Kidney (tissue), 14 donors: ENCODE results near the gene NKX2-4. TPM values are rescaled to one million over a fixed set of nuclear protein-coding genes. Genes with fewer than 3 reads are reported as not detected.
A peak's percentile ranks its signal among the peaks of the same experiment; 100 is the strongest.

ENCODE experiments used
- DNase-seq, 5 donors: peaks; one replicate each; pipeline ENCODE4 v3.0.0-alpha.2; 2013 to 2020
- FAIRE-seq: peaks from 2 replicates; lab custom pipeline; 2012; peaks lifted over from hg19 to GRCh38; lab: Jason Lieb, UNC
- H3K27ac ChIP-seq, 2 donors: one replicate each; pipeline ENCODE4 v1.7.0; 2013; ENCODE audit warnings: low read depth in 2 of 2, low read length in 2 of 2, inconsistent platforms in 1 of 2
- H3K27me3 ChIP-seq: one replicate; pipeline ENCODE4 v1.7.1; 2013; ENCODE audit warnings: low read length, inconsistent platforms; ENCODE audit not compliant: control insufficient read depth, insufficient read depth
- H3K36me3 ChIP-seq, 3 donors: one replicate each; pipeline versions ENCODE4 v1.7.0 to v1.7.1; 2013; ENCODE audit warnings: low read length in 3 of 3, control low read depth in 1 of 3, inconsistent platforms in 1 of 3; ENCODE audit not compliant: insufficient read depth in 3 of 3, control insufficient read depth in 2 of 3
- H3K4me1 ChIP-seq, 3 donors: one replicate each; pipeline versions ENCODE4 v1.7.0 to v1.7.1; 2013; ENCODE audit warnings: low read length in 3 of 3, inconsistent platforms in 1 of 3, low read depth in 1 of 3; ENCODE audit not compliant: control insufficient read depth in 2 of 3, insufficient read depth in 2 of 3
- H3K4me3 ChIP-seq, 3 donors: one replicate each; pipeline versions ENCODE4 v1.7.0 to v1.8.1; 2013; ENCODE audit warnings: low read length in 3 of 3, control low read depth in 1 of 3, inconsistent platforms in 1 of 3
- H3K9ac ChIP-seq, 3 donors: one replicate each; pipeline versions ENCODE4 v1.7.0 to v1.7.1; 2013; ENCODE audit warnings: low read length in 3 of 3, control low read depth in 1 of 3, inconsistent platforms in 1 of 3
- H3K9me3 ChIP-seq, 3 donors: one replicate each; pipeline versions ENCODE4 v1.7.0 to v1.7.1; 2013; ENCODE audit warnings: low read length in 3 of 3, control low read depth in 1 of 3, inconsistent platforms in 1 of 3; ENCODE audit not compliant: control insufficient read depth in 2 of 3, insufficient read depth in 1 of 3
- CTCF ChIP-seq: IDR thresholded peaks from 3 replicates; pipeline ENCODE4 v1.5.1; 2012; ENCODE audit warnings: mild to moderate bottlenecking, moderate library complexity, borderline replicate concordance; ENCODE audit not compliant: insufficient read depth; ENCODE audit errors: extremely low read depth
- intact Hi-C: fragments of 100-400 bp; cut with DNase I; formaldehyde crosslinking; loops from one replicate; pipeline ENCODE4 v1.11.1; 2022
- polyA plus RNA-seq: library from polyadenylated mRNA; stranded (reverse); fragments of 350-450 nt; fragmentation: Illumina TruSeq; extraction: RNeasy Lipid Tissue Mini Kit (QIAGEN cat#74804); gene quantifications from one replicate; pipeline ENCODE4 v1.2.3, GENCODE V29; 2014; ENCODE audit warnings: low read depth, low replicate concordance; ENCODE audit not compliant: insufficient read depth
- total RNA-seq: library from RNA; stranded (reverse); fragmentation: NEBNext Ultra II Directional; extraction: Animal tissue kit (Norgen Biotek cat#: 25700); gene quantifications from one replicate; pipeline ENCODE4 v1.2.1, GENCODE V29; 2021
- donor health status: control.
- donor health status: control.
- donor health status: control.
- donor health status: control.
- donor health status: control.
- donor health status: DM: yes; HTN: yes; CAD: no.
- donor health status: Normal renal cell carcinoma (clear cell type).

The NKX2-4 gene
- total and polyA plus RNA-seq, 2 donors from 2014 or later: not detected

GRCh38 chr20:21391972-21392352, 5.4 kb downstream of the NKX2-4 start:
- intact Hi-C loops: no loop called here
- no peak overlapping the region for H3K9ac ChIP-seq
- no peak overlapping the region for H3K4me3 ChIP-seq
- TF ChIP-seq CTCF: no peak
- no peaks in the 10 kb centered on the region for H3K4me1 ChIP-seq
- H3K27me3 ChIP-seq: peaks cover 46% of the 10 kb centered on the region
- H3K27ac ChIP-seq: no peak overlapping the region
- H3K36me3 ChIP-seq: peaks cover 0 to 5% (median under 1%) of the 10 kb centered on the region in 3 donors
- peaks cover 0 to 4% (median 0%) of the 10 kb centered on the region in 3 donors for H3K9me3 ChIP-seq
- DNase-seq (peak in 1 of 5 donors; percentile 59), FAIRE-seq (no peak)

DNA sequence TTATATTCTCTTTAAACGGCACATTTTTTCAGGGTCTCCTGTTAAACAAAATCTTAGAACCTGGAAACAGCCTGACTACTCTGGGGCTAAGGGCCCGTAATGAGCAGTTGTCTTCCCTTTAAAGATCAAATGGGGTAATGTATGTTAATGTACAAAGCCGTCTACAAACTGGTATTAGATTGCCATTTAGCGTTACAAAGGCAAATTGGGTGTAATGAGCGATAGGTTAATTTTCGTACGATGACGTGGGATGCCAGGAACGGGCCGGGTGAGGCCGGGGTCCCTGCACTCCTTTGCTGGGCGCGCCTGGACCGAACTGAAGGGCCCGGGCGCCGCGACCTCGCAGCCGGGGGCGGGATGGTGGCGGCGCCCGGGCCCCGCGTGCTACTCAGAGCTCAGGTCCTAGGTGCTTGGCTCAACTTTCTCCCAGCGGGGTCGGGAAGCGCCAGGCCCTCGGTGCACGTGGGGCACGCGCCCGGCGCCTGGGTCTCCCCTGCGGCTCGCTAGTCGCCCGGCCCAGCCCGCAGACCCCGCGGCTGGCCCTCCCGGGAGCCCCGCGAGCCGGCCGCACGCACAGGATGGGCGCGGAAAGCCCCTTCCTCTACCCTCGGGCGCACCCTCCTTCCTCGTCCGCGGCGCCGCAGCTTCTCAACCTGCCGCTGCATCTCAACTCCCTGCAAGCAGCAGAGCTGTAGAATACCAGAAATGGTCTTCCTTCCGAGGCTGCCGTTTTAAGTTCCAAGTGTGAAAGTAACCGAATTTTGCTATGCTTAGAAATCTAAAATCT, 5.9 kb downstream of the NKX2-4 start:
- intact Hi-C loops: no loop called here
- Histone ChIP-seq H3K4me3 (no peak overlapping the region), H3K4me1 (no peaks in the 10 kb centered on the region), H3K9ac (no peak overlapping the region), H3K27me3 (peaks cover 46% of the 10 kb centered on the region), H3K9me3 (peaks cover 0 to 4% (median 0%) of the 10 kb centered on the region in 3 donors), H3K27ac (no peak overlapping the region), H3K36me3 (peaks cover 0 to 11% (median 6%) of the 10 kb centered on the region in 3 donors)
- no peak for TF ChIP-seq CTCF
- peak in 4 of 5 donors; percentile 43 to 60 (median 52) for DNase-seq
- FAIRE-seq: no peak

- Histone ChIP-seq H3K27ac (no peak overlapping the region), H3K4me1 (no peaks in the 10 kb centered on the region), H3K36me3 (peaks cover 0 to 17% (median 6%) of the 10 kb centered on the region in 3 donors), H3K9me3 (peaks cover 0 to 4% (median 0%) of the 10 kb centered on the region in 3 donors), H3K9ac (no peak overlapping the region), H3K27me3 (peaks cover 46% of the 10 kb centered on the region), H3K4me3 (no peak overlapping the region)
- no peak for TF ChIP-seq CTCF
- FAIRE-seq (no peak), DNase-seq (peak in 1 of 5 donors; percentile 13)
- intact Hi-C loops: no loop called here
These were observed 6.6 kb downstream of the NKX2-4 start for GRCh38 chr20:21390768-21391167.
